Measurements from ENCODE around the gene E2F2.
A peak's percentile ranks its signal among the peaks of the same experiment; 100 is the strongest.

DNA sequence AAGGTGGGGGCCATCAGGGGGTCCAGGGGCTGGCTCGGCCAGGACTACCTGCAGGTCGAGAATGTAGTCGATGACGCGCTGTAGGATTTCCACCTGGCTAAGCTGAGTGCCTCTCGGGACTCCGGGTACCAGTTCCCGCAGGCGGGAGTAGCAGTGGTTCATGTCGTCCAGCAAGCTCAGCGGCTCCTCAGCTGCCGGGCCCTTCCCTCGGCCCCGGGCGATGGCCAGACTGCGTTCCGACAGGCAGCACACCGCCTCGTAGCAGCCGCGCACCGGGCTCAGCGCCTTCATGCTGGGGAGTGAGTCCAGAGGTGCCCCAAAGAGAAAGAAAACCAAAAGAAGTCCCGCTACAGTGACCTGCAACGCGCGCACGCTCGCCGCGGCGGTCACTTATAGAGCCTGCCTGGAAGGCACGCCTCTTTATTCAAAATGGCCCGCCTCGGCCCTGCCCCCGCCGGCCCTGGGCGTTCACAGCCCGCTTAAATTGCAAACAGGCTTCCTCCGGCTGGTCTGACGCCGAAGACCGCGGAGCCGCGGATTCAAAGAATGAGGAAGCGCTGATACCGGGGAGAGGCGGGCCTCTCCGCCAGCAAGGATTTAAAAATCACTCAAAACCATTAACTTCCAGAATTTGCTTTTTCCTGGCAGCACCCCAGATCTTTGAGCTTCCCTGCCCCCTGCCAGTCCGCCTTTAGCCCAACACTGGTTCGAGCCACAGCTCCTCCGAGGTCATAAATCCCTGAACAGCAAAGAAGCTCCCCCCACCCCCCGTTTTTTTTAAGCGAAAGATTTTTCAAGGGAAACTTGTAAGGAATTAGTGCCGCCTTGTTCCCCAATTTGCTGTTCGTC lies 28.3 kb upstream of the E2F2 start, which contains the start of gene ID3:
- TF ChIP-seq, protein P1, sequence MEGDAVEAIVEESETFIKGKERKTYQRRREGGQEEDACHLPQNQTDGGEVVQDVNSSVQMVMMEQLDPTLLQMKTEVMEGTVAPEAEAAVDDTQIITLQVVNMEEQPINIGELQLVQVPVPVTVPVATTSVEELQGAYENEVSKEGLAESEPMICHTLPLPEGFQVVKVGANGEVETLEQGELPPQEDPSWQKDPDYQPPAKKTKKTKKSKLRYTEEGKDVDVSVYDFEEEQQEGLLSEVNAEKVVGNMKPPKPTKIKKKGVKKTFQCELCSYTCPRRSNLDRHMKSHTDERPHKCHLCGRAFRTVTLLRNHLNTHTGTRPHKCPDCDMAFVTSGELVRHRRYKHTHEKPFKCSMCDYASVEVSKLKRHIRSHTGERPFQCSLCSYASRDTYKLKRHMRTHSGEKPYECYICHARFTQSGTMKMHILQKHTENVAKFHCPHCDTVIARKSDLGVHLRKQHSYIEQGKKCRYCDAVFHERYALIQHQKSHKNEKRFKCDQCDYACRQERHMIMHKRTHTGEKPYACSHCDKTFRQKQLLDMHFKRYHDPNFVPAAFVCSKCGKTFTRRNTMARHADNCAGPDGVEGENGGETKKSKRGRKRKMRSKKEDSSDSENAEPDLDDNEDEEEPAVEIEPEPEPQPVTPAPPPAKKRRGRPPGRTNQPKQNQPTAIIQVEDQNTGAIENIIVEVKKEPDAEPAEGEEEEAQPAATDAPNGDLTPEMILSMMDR (conservative IDR thresholded peaks at IDR 0.05; ENCODE audit: low read depth, low read length) = no peak
- TF ChIP-seq MXI1 (IDR thresholded peaks at IDR 0.05; ENCODE audit: borderline replicate concordance, low read depth, low read length) = peak; percentile 95
- no peak for TF ChIP-seq RFX5 (IDR thresholded peaks at IDR 0.05; ENCODE audit: low read depth, low read length)
- TF ChIP-seq SMC3 (IDR thresholded peaks at IDR 0.05; ENCODE audit: low read depth, low read length) = no peak; the same call in 1 of the 2 replicates
- TF ChIP-seq MAZ (IDR thresholded peaks at IDR 0.05; ENCODE audit: borderline replicate concordance, low read depth, low read length) = peak; percentile 76; the same call in 1 of the 2 replicates
- no peak; the same call in none of the 2 replicates for TF ChIP-seq RAD21 (IDR thresholded peaks at IDR 0.05; ENCODE audit: low read length)
- peak; percentile 99 for TF ChIP-seq POLR2A (IDR thresholded peaks at IDR 0.05; ENCODE audit: low read depth, low read length)
- TF ChIP-seq CHD1 (IDR thresholded peaks at IDR 0.05; ENCODE audit: low read depth, low read length) = peak; percentile 97
- TF ChIP-seq, protein P2, sequence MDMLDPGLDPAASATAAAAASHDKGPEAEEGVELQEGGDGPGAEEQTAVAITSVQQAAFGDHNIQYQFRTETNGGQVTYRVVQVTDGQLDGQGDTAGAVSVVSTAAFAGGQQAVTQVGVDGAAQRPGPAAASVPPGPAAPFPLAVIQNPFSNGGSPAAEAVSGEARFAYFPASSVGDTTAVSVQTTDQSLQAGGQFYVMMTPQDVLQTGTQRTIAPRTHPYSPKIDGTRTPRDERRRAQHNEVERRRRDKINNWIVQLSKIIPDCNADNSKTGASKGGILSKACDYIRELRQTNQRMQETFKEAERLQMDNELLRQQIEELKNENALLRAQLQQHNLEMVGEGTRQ (IDR thresholded peaks at IDR 0.05; ENCODE audit: low read depth, low read length) = no peak
- TF ChIP-seq RCOR1 (IDR thresholded peaks at IDR 0.05; ENCODE audit: insufficient replicate concordance, low read length) = no peak
- TF ChIP-seq CEBPB (IDR thresholded peaks at IDR 0.05; ENCODE audit: low read depth, low read length) = 0 out of 2 replicates have a peak, but pooled peaks have one; percentile 7
- TF ChIP-seq FOS (IDR thresholded peaks at IDR 0.05; ENCODE audit: low read depth, low read length) = no peak

Data from IMR-90 (cell line).